A549 (cell line): Measurements from ENCODE around the gene SCART1. TPM values are rescaled to one million over a fixed set of nuclear protein-coding genes. Genes with fewer than 3 reads are reported as not detected.

ENCODE experiments used
- ATAC-seq, 2 experiments: fragments of 200-7000 bp in 1 of 2; fragments of >200 bp in 1 of 2; cut with Nextera tagmentation in 1 of 2; cut with Tn5 transposase in 1 of 2; 3 replicates each; pipeline versions ENCODE4 v1.8.0 to v1.9.1; 2018 to 2020; ENCODE audit warnings: mild to moderate bottlenecking in 1 of 2, moderate library complexity in 1 of 2
- CTCF ChIA-PET: fragments of 300-600 bp; sonication (Branson Sonifier 250); formaldehyde crosslinking; extraction: SDS; loops from one replicate; lab custom pipeline; 2021; ENCODE audit warnings: antibody characterized with exemption, inconsistent platforms; lab: Yijun Ruan, JAX
- POLR2A ChIA-PET: fragments of 350-600 bp; formaldehyde crosslinking; extraction: SDS; loops from one replicate; lab custom pipeline; 2021; ENCODE audit warnings: antibody characterized with exemption, inconsistent platforms; lab: Yijun Ruan, JAX
- DNase-seq, 2 experiments: peaks; one replicate each; pipeline versions ENCODE4 v3.0.0 to v3.0.0-alpha.2; 2011 to 2016; ENCODE audit warnings: low read depth in 1 of 2, low spot score in 1 of 2
- FAIRE-seq: peaks from 2 replicates; lab custom pipeline; 2011; peaks lifted over from hg19 to GRCh38; lab: Jason Lieb, UNC
- H3K27ac ChIP-seq, 2 experiments: fragments of >200 bp; sonication (Bioruptor Twin); formaldehyde crosslinking; 3 replicates each; pipeline ENCODE4 v1.5.1; 2016 to 2017
- H3K4me1 ChIP-seq: fragments of >200 bp; sonication (Bioruptor Twin); formaldehyde crosslinking; 3 replicates; pipeline ENCODE4 v1.6.1; 2016
- H3K4me2 ChIP-seq: fragments of >200 bp; sonication (Bioruptor Twin); formaldehyde crosslinking; 3 replicates; pipeline ENCODE4 v1.6.1; 2016
- H3K4me3 ChIP-seq: fragments of >200 bp; sonication (Bioruptor Twin); formaldehyde crosslinking; 3 replicates; pipeline ENCODE4 v1.5.1; 2016
- H3K9me3 ChIP-seq: fragments of >200 bp; sonication (Bioruptor Twin); formaldehyde crosslinking; 3 replicates; pipeline ENCODE4 v1.6.1; 2016
- ATOH8 ChIP-seq: fragments of 250-450 bp; sonication (Bioruptor Pico); IDR thresholded peaks from 2 replicates; pipeline ENCODE4 v1.5.0; 2020; ENCODE audit warnings: low read depth, mild to moderate bottlenecking, moderate library complexity
- BCL3 ChIP-seq: fragments of >200 bp; sonication (Bioruptor Twin); formaldehyde crosslinking; IDR thresholded peaks from 3 replicates; pipeline ENCODE4 v1.6.1; 2016
- CHD2 ChIP-seq: fragments of 150-350 bp; IDR thresholded peaks from 2 replicates; pipeline ENCODE4 v1.6.1; 2014; ENCODE audit warnings: low read length; ENCODE audit not compliant: partially characterized antibody
- EHF ChIP-seq: fragments of 250-450 bp; sonication (Bioruptor Pico); IDR thresholded peaks from 2 replicates; pipeline ENCODE4 v1.5.0; 2020; ENCODE audit warnings: mild to moderate bottlenecking
- EHMT2 ChIP-seq: fragments of 200-600 bp; sonication (generic); IDR thresholded peaks from 2 replicates; pipeline ENCODE4 v1.6.1; 2016; ENCODE audit warnings: antibody characterized with exemption, low read depth, mild to moderate bottlenecking, moderate library complexity
- EP300 ChIP-seq, 2 experiments: fragments of >200 bp; sonication (Bioruptor Twin); formaldehyde crosslinking; IDR thresholded peaks; 2 replicates in 1 of 2; 3 replicates in 1 of 2; pipeline ENCODE4 v1.6.1; 2016 to 2017
- FOSL2 ChIP-seq, 2 experiments: fragments of 450-650 bp in 1 of 2; fragments of >200 bp in 1 of 2; sonication (Bioruptor Twin) in 1 of 2; formaldehyde crosslinking; IDR thresholded peaks; 2 replicates each; pipeline versions ENCODE4 v1.5.0 to v1.6.1; 2016 to 2020; ENCODE audit warnings: mild to moderate bottlenecking in 1 of 2, moderate library complexity in 1 of 2
- HDAC2 ChIP-seq: fragments of 200-600 bp; sonication (generic); IDR thresholded peaks from 2 replicates; pipeline ENCODE4 v1.6.1; 2016
- HMGXB4 ChIP-seq: fragments of 250-450 bp; sonication (Bioruptor Pico); IDR thresholded peaks from 2 replicates; pipeline ENCODE4 v1.5.0; 2021; ENCODE audit warnings: mild to moderate bottlenecking, moderate library complexity, borderline replicate concordance
- KDM1A ChIP-seq: fragments of 200-600 bp; sonication (generic); IDR thresholded peaks from 2 replicates; pipeline ENCODE4 v1.6.1; 2016; ENCODE audit warnings: low read depth, mild to moderate bottlenecking
- KDM5A ChIP-seq: fragments of 200-600 bp; sonication (generic); IDR thresholded peaks from 2 replicates; pipeline ENCODE4 v1.6.1; 2016; ENCODE audit warnings: antibody characterized with exemption, mild to moderate bottlenecking
- MAX ChIP-seq: IDR thresholded peaks from 2 replicates; pipeline ENCODE4 v1.6.1; 2012
- NFE2L2 ChIP-seq: fragments of 150-350 bp; conservative IDR thresholded peaks from 2 replicates; pipeline ENCODE4 v1.6.1; 2014; ENCODE audit warnings: low read length
- NPAS2 ChIP-seq: fragments of 250-450 bp; sonication (Bioruptor Pico); IDR thresholded peaks from 2 replicates; pipeline ENCODE4 v1.8.0; 2022; ENCODE audit warnings: mild to moderate bottlenecking, moderate library complexity, borderline replicate concordance
- NR3C1 ChIP-seq: fragments of >200 bp; sonication (Bioruptor Twin); formaldehyde crosslinking; IDR thresholded peaks from 3 replicates; pipeline ENCODE4 v1.6.1; 2017
- PHF8 ChIP-seq: fragments of 200-600 bp; sonication (generic); IDR thresholded peaks from 2 replicates; pipeline ENCODE4 v1.6.1; 2016; ENCODE audit warnings: low read depth, mild to moderate bottlenecking, antibody characterized with exemption, moderate library complexity, borderline replicate concordance
- POLR2A ChIP-seq: IDR thresholded peaks from 2 replicates; pipeline ENCODE4 v1.6.1; 2012; ENCODE audit warnings: mild to moderate bottlenecking, low read length
- POLR2AphosphoS2 ChIP-seq: conservative IDR thresholded peaks from 2 replicates; pipeline ENCODE4 v1.6.1; 2012; ENCODE audit warnings: low read length, improper control_type of control experiment, inconsistent platforms
- RARB ChIP-seq: fragments of 250-450 bp; sonication (Bioruptor Pico); IDR thresholded peaks from 2 replicates; pipeline ENCODE4 v1.8.0; 2021; ENCODE audit warnings: mild to moderate bottlenecking, moderate library complexity
- RCOR1 ChIP-seq: fragments of 150-350 bp; IDR thresholded peaks from 2 replicates; pipeline ENCODE4 v1.6.1; 2014; ENCODE audit warnings: antibody characterized with exemption, low read length, low read depth
- RFX5 ChIP-seq: fragments of 450-650 bp; IDR thresholded peaks from 2 replicates; pipeline ENCODE4 v1.7.1; 2014; ENCODE audit warnings: antibody characterized with exemption, mild to moderate bottlenecking, moderate library complexity
- SMC3 ChIP-seq: fragments of >200 bp; sonication (Bioruptor Twin); formaldehyde crosslinking; IDR thresholded peaks from 3 replicates; pipeline ENCODE4 v1.6.1; 2018; ENCODE audit warnings: inconsistent platforms
- SREBF2 ChIP-seq: fragments of 450-650 bp; IDR thresholded peaks from 2 replicates; pipeline ENCODE4 v1.6.1; 2014; ENCODE audit warnings: mild to moderate bottlenecking, moderate library complexity
- TFCP2L1 ChIP-seq: fragments of 250-450 bp; sonication (Bioruptor Pico); IDR thresholded peaks from 2 replicates; pipeline ENCODE4 v1.5.0; 2021; ENCODE audit warnings: mild to moderate bottlenecking
- ZC3H11A ChIP-seq: fragments of 450-650 bp; IDR thresholded peaks from 2 replicates; pipeline ENCODE4 v1.6.1; 2014; ENCODE audit warnings: antibody characterized with exemption, mild to moderate bottlenecking
- ZFP36 ChIP-seq: fragments of 450-650 bp; IDR thresholded peaks from 2 replicates; pipeline ENCODE4 v1.6.1; 2014; ENCODE audit warnings: borderline replicate concordance; ENCODE audit not compliant: partially characterized antibody
- ZSCAN20 ChIP-seq: fragments of 250-450 bp; sonication (Bioruptor Pico); IDR thresholded peaks from 2 replicates; pipeline ENCODE4 v1.8.0; 2022; ENCODE audit warnings: mild to moderate bottlenecking, moderate library complexity
- WGBS: methylation state at CpG from one replicate; pipeline ENCODE4 v1.1.6; 2017; ENCODE audit errors: missing lambda C conversion rate; 5-methylcytosine and 5-hydroxymethylcytosine counted together
- polyA plus RNA-seq, 4 experiments: library from polyadenylated mRNA; depleted of rRNA in 3 of 4; stranded (reverse); fragments of >200 nt; fragmentation: RNase III in 1 of 4; extraction: RNeasy Plus Mini Kit Qiagen cat#74134 plus additional on column Dnase treatment in 1 of 4; gene quantifications; 2 replicates in 3 of 4; 3 replicates in 1 of 4; pipeline ENCODE4 v1.2.3, GENCODE V29; 2011 to 2017
- TF ChIP-seq, protein P1 (sequence below): IDR thresholded peaks from 2 replicates; pipeline ENCODE4 v1.6.1; 2012; ENCODE audit warnings: low read depth, borderline replicate concordance

SCART1 gene
- polyA plus RNA-seq, 2 of the 4 experiments (the other 2 are of a cell fraction) = 0.37 to 0.96 TPM

- FAIRE-seq = no peak
- no peak overlapping the region for H3K4me2 ChIP-seq
- no peak for ATAC-seq
- TF ChIP-seq NR3C1 = no peak
- TF ChIP-seq NFE2L2 = no peak
- no peak for TF ChIP-seq BCL3
- no peak for TF ChIP-seq KDM5A
- no peak for TF ChIP-seq RCOR1
- no peak for TF ChIP-seq TFCP2L1 (CRISPR knock-in tag)
- no peak for TF ChIP-seq ZFP36
- TF ChIP-seq RARB (CRISPR knock-in tag) = no peak
- no peak for TF ChIP-seq CHD2
- POLR2A ChIA-PET = no interaction called here
- no peaks in the 10 kb centered on the region for H3K4me1 ChIP-seq
- no peak overlapping the region for H3K4me3 ChIP-seq
- H3K27ac ChIP-seq = no peak overlapping the region
- peaks cover under 1% of the 10 kb centered on the region; the same call in 1 of the 3 replicates for H3K9me3 ChIP-seq
- CTCF ChIA-PET = interaction anchor here (1.0 kb wide), 1 partner anchor 9 kb away, joined by 3 read pairs; no protein-coding TSS in a partner anchor
- WGBS = 10% methylated on average over 5 of the region's 5 CpGs
- DNase-seq = no peak
Observed at GRCh38 chr10:133455196-133455595, 1.5 kb downstream of the SCART1 start.

GRCh38 chr10:133455611-133456031 lies 1.9 kb downstream of the SCART1 start:
- CTCF ChIA-PET = no interaction called here
- FAIRE-seq = no peak
- TF ChIP-seq TFCP2L1 (CRISPR knock-in tag) (no peak), KDM1A (no peak), RARB (CRISPR knock-in tag) (no peak), FOSL2 (IDR thresholded peaks at IDR 0.05) (no peak), FOSL2 (CRISPR knock-in tag; IDR thresholded peaks at IDR 0.05) (no peak), EHF (CRISPR knock-in tag) (no peak), EP300 (IDR thresholded peaks at IDR 0.05) (no peak), POLR2A (no peak)
- Histone ChIP-seq H3K4me2 (no peak overlapping the region), H3K27ac (no peak overlapping the region), H3K4me1 (no peaks in the 10 kb centered on the region), H3K4me3 (no peak overlapping the region), H3K9me3 (no peaks in the 10 kb centered on the region)
- WGBS = 33% methylated on average over 6 of the region's 7 CpGs
- ATAC-seq = no peak
- no peak for DNase-seq
- POLR2A ChIA-PET = no interaction called here

- WGBS = 54% methylated on average over 41 of the region's 46 CpGs
- ChIA-PET POLR2A (no interaction called here), CTCF (interaction anchor here (1.0 to 2.8 kb wide), 2 partner anchors 10 to 18 kb away, joined by 3 to 7 read pairs; no protein-coding TSS in a partner anchor)
- ATAC-seq = no peak
- no peak for DNase-seq
- Histone ChIP-seq H3K27ac (no peak overlapping the region), H3K4me2 (no peak overlapping the region), H3K9me3 (no peaks in the 10 kb centered on the region), H3K4me3 (no peak overlapping the region), H3K4me1 (no peaks in the 10 kb centered on the region)
- no peak for FAIRE-seq
- TF ChIP-seq ZSCAN20 (CRISPR knock-in tag) = no peak
- no peak for TF ChIP-seq ATOH8 (CRISPR knock-in tag)
- no peak for TF ChIP-seq NPAS2 (CRISPR knock-in tag)
- no peak for TF ChIP-seq HDAC2
- no peak for TF ChIP-seq SMC3
- TF ChIP-seq ZFP36 = no peak
- TF ChIP-seq RFX5 = no peak
- TF ChIP-seq POLR2AphosphoS2 = no peak
- no peak for TF ChIP-seq HMGXB4 (CRISPR knock-in tag)
- TF ChIP-seq KDM1A = no peak
- no peak for TF ChIP-seq EHF (CRISPR knock-in tag)
- TF ChIP-seq PHF8 = no peak
- TF ChIP-seq POLR2A = no peak
- no peak for TF ChIP-seq ZC3H11A
- TF ChIP-seq, protein P1, sequence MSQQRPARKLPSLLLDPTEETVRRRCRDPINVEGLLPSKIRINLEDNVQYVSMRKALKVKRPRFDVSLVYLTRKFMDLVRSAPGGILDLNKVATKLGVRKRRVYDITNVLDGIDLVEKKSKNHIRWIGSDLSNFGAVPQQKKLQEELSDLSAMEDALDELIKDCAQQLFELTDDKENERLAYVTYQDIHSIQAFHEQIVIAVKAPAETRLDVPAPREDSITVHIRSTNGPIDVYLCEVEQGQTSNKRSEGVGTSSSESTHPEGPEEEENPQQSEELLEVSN = no peak
- TF ChIP-seq SREBF2 = no peak
- TF ChIP-seq EHMT2 = no peak
- no peak for TF ChIP-seq MAX
Observed at GRCh38 chr10:133456041-133456951, 2.6 kb downstream of the SCART1 start.
